ENCODE results near the gene UFD1.

UFD1 gene

DNA sequence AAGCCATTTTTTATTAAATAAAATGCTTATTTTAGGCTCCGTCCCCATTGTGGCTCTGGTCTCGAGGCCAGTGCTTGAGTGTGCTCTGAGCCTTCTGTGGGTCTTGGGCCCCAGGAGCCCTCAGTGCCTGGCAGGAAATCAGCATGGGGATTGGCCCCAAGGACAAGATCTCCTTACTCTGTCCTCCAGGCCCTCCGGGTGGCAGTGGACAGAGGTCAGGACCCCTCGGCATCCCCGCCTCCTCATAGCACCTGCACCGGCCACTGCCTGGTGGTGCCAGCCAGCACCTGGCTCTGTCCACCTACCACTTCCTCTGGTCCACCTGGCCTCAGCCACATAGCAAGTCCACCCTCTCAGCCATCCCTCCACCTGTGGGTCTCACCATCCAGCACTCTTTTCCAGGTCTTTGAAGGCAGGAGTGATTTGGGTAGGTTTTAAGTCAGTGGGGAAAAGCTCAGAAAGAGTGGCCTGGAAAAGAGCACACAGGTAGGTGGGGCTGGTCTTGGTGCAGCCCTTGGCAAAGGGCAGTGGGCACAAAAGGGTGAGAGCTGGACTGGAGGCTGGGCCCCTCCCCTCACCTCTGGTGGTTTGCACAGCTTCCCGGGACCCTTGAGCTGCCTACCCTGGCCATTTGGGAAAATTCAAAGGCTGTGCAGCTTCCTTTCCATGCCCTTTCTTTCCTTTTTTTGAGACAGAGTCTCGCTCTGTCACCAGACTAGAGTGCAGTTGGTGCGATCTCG lies 41.7 kb upstream of the UFD1 start:
- Mint-ChIP-seq H3K27me3 (peaks cover 38% of the 10 kb centered on the region), H3K27ac (no peak overlapping the region), H3K9me3 (no peaks in the 10 kb centered on the region), H3K36me3 (ENCODE audit: low read depth) (no peaks in the 10 kb centered on the region), H3K4me3 (no peak overlapping the region), H3K4me1 (ENCODE audit: low read depth) (peaks cover 12% of the 10 kb centered on the region)
- intact Hi-C loops (cut with micrococcal nuclease), result no loop called here

DNA sequence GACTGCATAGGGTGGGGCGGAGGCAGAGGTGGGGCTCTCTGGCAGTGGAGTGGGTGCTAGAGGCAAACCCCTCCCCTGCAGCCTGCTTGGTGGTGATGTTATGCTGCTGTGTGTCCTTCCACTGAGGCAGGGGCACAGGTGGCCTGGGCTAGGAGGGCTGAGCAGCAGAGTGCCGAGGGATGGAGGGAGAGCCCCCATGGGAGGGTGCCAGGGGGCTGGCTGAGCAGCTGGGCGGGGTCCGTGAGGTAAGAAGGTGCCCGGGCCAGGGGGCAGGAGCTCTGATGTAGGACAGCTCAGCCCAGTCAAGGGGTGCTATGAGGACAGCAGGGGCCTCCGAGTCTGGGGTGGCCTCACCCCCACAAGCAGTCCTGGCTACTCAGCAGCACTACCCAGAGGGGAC lies 41.0 kb upstream of the UFD1 start:
- no peaks in the 10 kb centered on the region for H3K9me3 Mint-ChIP-seq
- intact Hi-C loops (cut with micrococcal nuclease), result no loop called here
- H3K4me3 Mint-ChIP-seq, result no peak overlapping the region
- H3K36me3 Mint-ChIP-seq (ENCODE audit: low read depth), result no peaks in the 10 kb centered on the region
- no peak overlapping the region for H3K27ac Mint-ChIP-seq
- H3K27me3 Mint-ChIP-seq, result peaks cover 30% of the 10 kb centered on the region
- H3K4me1 Mint-ChIP-seq (ENCODE audit: low read depth), result peaks cover 12% of the 10 kb centered on the region

DNA sequence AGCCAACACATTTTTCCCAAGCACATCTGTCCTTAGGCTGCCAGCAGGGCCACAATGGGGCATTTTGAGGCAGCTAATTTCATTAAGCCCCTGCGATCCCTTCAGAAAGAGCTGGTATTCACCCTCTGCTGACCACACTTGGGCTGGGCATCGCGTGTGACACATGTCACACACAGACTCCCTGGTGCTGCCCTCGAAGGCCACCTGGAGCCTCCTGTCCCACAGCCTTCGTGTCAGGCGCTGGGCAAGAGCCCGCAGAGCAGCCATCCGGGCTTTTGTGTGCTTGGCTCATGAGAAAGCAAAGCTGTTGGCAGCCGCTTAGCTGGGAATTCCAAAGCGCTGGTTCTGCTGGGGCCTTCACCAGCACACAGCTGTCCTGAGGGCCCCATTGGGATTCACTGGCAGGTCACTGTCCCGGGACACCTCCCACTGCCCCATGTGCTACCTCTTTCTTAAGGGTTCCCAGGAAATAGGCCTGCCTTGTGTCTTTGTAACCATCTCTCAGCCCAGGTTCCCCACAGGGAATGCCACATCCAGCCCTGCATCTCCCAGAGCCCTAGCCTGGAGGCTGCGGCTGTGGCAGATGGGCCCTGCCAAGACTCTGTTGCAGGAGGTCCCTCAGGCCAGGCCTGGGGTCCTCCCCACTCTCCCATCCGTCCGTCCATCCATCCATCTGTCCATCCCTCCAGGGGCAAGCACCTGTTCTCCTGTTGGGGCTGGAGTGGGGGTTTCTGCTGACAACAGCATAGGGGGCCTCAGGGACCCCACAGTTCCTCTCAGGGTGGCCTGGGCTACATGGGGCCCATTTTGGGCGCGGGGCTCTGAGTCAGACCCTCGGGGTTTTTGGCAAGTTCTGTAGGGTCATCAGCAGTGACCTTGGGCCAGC lies 40.3 kb upstream of the UFD1 start:
- Mint-ChIP-seq H3K27me3 (peaks cover 23% of the 10 kb centered on the region), H3K4me3 (no peak overlapping the region), H3K36me3 (ENCODE audit: low read depth) (no peaks in the 10 kb centered on the region), H3K9me3 (no peaks in the 10 kb centered on the region), H3K4me1 (ENCODE audit: low read depth) (peaks cover 6% of the 10 kb centered on the region), H3K27ac (no peak overlapping the region)
- intact Hi-C loops (cut with micrococcal nuclease), result no loop called here

DNA sequence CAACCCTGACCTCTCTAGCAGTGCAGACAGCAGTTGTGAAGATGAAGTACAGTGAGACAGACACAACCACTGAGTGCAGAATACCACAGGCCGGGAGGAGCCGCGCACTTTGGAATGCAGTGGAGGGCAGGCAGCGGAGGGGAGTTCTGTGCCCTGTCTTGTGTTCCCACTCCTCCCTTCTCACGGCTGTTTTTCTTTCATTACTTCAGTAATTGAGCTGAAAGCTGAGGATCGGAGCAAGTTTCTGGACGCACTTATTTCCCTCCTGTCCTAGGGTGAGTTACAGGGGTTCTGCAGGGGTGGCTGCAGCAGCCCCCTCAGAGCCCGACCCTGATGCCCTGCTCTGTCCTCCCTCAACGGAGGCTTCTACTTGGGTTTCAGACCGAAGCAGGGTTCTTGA lies 39.6 kb upstream of the UFD1 start:
- Mint-ChIP-seq H3K4me1 (ENCODE audit: low read depth) (peaks cover 6% of the 10 kb centered on the region), H3K4me3 (no peak overlapping the region), H3K36me3 (ENCODE audit: low read depth) (peaks cover 4% of the 10 kb centered on the region), H3K27ac (no peak overlapping the region), H3K27me3 (peaks cover 17% of the 10 kb centered on the region), H3K9me3 (no peaks in the 10 kb centered on the region)
- intact Hi-C loops (cut with micrococcal nuclease), result no loop called here

DNA sequence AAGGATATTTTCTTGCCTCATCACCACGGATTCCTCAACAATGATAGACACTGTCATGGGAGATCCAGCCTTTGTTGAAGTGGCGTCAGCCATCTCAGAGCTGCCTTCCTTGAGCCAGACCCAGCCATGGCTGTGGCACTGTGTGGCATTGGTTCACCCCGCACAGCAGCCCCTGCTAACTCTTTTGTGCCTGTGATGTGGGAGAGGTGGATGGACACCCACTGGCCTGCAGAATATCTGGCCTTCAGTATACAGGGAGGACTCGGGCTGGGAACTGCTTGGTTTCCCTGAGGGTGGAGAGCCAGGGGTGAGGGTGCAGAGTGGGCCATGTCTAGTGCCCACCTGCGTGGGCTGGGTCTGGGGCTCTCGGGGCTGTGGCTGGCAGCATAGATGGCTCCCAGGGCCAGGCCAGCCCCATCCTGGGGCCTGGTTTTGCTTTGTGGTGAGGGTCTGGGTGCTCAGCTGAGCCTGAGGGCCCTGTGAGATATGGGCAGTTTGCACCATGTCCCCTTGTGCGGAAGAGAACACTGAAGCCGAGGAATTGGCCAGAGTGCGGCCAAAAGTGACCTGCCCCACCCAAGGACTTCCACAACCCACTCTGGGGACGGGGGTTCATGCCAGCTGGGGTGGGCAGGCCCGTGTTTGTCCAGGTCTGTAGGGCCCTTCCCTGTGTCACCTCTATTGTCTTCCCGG lies 39.1 kb upstream of the UFD1 start:
- Mint-ChIP-seq H3K9me3 (no peaks in the 10 kb centered on the region), H3K4me3 (no peak overlapping the region), H3K36me3 (ENCODE audit: low read depth) (peaks cover 6% of the 10 kb centered on the region), H3K4me1 (ENCODE audit: low read depth) (peaks cover 6% of the 10 kb centered on the region), H3K27ac (no peak overlapping the region), H3K27me3 (peaks cover 11% of the 10 kb centered on the region)
- intact Hi-C loops (cut with micrococcal nuclease), result no loop called here

DNA sequence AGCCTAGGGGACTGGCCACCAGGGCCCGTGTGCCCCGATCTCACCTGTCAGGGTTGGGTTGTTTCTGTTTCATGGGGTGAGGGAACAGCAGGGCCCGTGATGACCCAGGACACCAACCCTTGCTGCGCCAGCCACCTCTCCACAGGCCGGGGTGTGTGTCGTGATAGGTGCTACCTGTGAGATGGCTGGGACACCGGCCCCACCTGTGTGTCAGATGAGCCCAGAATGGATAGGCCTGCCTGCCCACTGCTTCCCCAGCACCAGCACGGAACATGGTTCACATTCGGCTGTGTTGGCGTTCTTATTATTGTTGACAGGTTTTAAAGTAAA lies 38.1 kb upstream of the UFD1 start:
- Mint-ChIP-seq H3K4me3 (no peak overlapping the region), H3K27me3 (peaks cover 4% of the 10 kb centered on the region), H3K9me3 (no peaks in the 10 kb centered on the region), H3K4me1 (ENCODE audit: low read depth) (no peaks in the 10 kb centered on the region), H3K36me3 (ENCODE audit: low read depth) (peaks cover 6% of the 10 kb centered on the region), H3K27ac (no peak overlapping the region)
- intact Hi-C loops (cut with micrococcal nuclease), result no loop called here

DNA sequence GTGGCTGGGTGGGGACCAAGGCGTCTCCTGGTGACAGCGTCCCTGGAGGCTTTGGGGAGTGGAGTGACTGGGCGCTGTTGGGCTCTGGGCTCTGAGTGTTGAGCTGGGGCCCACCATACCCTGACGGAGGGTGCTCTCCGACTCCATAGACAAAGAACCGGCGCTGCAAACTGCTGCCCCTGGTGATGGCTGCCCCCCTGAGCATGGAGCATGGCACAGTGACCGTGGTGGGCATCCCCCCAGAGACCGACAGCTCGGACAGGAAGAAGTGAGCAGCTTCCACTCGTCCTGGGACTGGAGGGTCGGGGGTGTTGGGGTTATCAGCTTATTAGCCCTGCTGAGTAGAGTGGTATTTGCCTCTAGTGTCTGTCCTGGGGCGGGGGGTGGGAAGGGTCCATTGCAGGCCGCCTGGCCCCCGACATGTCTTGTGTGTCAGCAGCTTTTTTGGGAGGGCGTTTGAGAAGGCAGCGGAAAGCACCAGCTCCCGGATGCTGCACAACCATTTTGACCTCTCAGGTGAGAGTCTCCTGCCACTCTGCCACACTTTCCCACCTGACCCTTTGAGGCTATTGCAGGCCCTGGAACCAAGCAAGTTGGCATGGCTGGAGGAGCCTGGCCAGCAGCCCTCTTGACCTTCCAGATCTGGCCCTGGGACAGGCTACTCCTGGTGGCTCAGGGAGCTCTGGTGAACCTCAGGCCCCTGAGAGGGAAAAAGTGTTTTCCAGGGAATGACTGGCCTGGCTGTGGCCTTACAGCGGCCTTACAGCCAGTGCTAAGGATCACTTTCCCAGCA lies 37.6 kb upstream of the UFD1 start:
- Mint-ChIP-seq H3K9me3 (no peaks in the 10 kb centered on the region), H3K27me3 (no peaks in the 10 kb centered on the region), H3K27ac (no peak overlapping the region), H3K4me1 (ENCODE audit: low read depth) (no peaks in the 10 kb centered on the region), H3K4me3 (no peak overlapping the region), H3K36me3 (ENCODE audit: low read depth) (peaks cover 6% of the 10 kb centered on the region)
- intact Hi-C loops (cut with micrococcal nuclease), result no loop called here

DNA sequence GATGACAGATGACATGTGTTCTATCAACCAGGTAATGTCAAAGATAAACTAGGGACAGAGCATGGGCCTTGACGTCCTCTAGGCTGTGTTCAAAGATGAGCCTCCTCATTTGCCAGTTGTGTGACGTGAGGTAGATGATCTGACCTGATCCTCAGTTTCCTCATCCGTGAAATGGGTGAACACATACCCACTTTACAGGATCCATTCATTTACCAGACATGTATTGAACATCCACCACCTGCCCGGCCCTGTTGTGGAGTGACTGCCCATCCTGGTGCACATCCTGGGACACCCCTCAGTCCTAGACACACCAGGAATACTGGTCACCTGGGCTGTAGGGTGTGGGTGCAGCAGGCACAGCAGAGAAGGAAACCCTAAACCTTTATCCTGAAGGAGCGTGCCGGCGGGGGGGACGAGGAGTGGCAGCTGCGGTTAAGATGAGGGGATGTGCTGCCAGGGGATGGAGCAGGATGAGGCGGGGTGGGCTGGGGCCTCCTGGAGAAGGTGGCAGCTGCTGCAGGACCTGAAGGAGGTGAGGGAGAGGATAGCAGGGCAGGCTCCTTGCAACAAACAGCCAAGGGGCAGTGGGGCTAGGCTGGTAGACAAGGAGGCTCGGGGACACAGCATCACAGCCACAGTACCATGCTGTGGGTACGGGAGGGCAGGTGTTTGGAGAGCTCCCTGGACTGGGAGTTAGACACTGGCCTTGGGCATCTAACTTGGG lies 36.8 kb upstream of the UFD1 start:
- Mint-ChIP-seq H3K27ac (no peak overlapping the region), H3K4me1 (ENCODE audit: low read depth) (no peaks in the 10 kb centered on the region), H3K4me3 (no peak overlapping the region), H3K9me3 (no peaks in the 10 kb centered on the region), H3K36me3 (ENCODE audit: low read depth) (peaks cover 6% of the 10 kb centered on the region), H3K27me3 (no peaks in the 10 kb centered on the region)
- intact Hi-C loops (cut with micrococcal nuclease), result no loop called here

DNA sequence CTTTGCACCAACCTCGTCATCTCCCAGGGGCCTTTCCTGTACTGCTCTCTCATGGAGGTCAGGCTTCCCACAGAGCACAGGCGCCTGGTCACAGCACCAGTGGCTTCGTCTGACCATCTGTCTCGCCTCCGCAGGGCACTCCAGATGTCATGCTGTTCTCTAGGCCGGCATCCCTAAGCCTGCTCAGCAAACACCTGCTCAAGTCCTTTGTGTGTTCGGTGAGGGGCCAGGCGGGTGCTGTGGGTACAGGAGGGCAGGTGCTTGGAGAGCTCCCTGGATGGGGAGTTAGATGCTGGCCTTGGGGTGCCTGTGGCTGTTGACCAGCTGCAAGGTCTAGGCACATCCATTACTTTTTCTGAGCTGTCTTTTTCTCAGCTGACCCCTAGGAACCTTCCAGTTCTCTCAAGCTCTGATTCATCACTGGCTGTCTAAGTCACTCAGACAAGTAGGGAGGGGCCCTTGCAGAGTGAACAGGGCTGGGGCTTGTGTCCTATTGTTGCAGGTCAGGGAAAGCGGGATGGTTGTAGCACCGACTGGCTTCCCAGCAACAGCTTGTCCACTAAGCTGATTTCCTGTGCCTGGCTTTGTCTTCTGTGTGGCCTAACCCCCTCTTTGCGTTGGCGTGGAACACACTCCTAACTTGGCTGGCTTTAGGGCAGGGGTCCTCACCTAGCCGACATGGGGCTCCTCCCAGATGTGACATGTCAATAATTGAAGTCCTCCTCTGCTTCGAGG lies 36.0 kb upstream of the UFD1 start:
- H3K4me3 Mint-ChIP-seq, result no peak overlapping the region
- no peaks in the 10 kb centered on the region for H3K4me1 Mint-ChIP-seq (ENCODE audit: low read depth)
- no peaks in the 10 kb centered on the region for H3K9me3 Mint-ChIP-seq
- no peak overlapping the region for H3K27ac Mint-ChIP-seq
- peaks cover 6% of the 10 kb centered on the region for H3K36me3 Mint-ChIP-seq (ENCODE audit: low read depth)
- intact Hi-C loops (cut with micrococcal nuclease), result no loop called here
- H3K27me3 Mint-ChIP-seq, result no peaks in the 10 kb centered on the region

DNA sequence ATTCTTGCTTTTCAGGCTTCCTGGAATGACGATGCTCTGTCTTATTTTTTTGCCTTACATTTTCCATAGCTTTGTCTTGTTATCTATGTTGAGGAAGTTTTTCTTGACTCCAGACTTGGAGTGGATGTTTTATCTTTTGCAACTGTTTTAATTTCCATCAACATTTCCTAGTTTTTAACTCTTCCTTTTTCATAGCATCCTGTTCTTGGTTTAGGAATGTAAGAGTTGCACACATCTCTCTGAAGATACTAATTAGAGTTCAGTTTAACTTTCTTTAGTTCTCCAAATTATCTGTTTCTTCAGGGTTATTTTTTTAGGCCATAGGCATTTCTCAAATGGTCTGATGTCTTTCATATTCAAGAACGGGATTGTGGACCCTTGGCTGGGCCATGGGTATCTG lies 34.8 kb upstream of the UFD1 start:
- peaks cover 6% of the 10 kb centered on the region for H3K36me3 Mint-ChIP-seq (ENCODE audit: low read depth)
- H3K4me3 Mint-ChIP-seq, result no peak overlapping the region
- no peak overlapping the region for H3K27ac Mint-ChIP-seq
- H3K4me1 Mint-ChIP-seq (ENCODE audit: low read depth), result no peaks in the 10 kb centered on the region
- H3K9me3 Mint-ChIP-seq, result no peaks in the 10 kb centered on the region
- no peaks in the 10 kb centered on the region for H3K27me3 Mint-ChIP-seq
- intact Hi-C loops (cut with micrococcal nuclease), result no loop called here

DNA sequence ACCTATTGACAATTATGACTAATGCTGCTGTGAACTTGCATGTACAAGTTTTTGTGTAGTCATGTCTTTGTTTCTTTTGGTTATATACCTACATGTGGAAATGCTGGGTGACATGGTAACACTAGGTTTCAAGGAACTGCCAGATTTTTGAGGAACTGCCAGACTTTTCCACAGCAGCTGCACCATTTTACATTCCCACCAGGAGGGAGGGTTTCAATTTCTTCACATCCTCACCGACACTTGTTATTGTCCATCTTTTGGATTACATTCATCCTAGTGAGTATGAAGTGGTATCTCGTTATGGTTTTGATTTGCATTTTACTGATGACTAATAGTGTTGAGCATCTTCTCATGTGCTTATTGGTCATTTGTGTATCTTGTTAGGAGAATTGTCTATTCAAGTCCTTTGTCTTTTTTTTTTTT lies 31.9 kb upstream of the UFD1 start:
- H3K27ac Mint-ChIP-seq, result no peak overlapping the region
- intact Hi-C loops (cut with micrococcal nuclease), result no loop called here
- no peaks in the 10 kb centered on the region for H3K27me3 Mint-ChIP-seq
- no peaks in the 10 kb centered on the region for H3K9me3 Mint-ChIP-seq
- peaks cover 6% of the 10 kb centered on the region for H3K36me3 Mint-ChIP-seq (ENCODE audit: low read depth)
- H3K4me3 Mint-ChIP-seq, result no peak overlapping the region
- H3K4me1 Mint-ChIP-seq (ENCODE audit: low read depth), result no peaks in the 10 kb centered on the region

DNA sequence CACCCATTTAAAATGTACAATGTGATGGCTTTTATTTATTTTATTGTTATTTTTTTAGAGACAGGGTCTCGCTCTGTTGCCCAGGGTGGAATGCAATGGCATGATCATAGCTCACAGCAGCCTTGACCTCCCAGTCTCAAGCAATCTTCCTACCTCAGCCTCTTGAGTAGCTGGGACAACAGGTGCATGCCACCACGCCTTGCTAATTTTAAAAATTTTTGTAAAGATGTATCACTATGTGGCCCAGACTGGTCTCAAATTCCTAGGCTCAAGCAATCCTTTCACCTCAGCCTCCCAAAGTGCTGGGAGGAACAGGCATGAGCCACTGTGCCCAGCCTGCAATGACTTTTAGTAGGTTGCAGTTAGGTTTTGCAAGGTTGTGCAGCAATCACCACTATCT lies 30.9 kb upstream of the UFD1 start:
- Mint-ChIP-seq H3K4me3 (no peak overlapping the region), H3K27ac (no peak overlapping the region), H3K36me3 (ENCODE audit: low read depth) (peaks cover 6% of the 10 kb centered on the region), H3K4me1 (ENCODE audit: low read depth) (no peaks in the 10 kb centered on the region), H3K27me3 (no peaks in the 10 kb centered on the region), H3K9me3 (no peaks in the 10 kb centered on the region)
- intact Hi-C loops (cut with micrococcal nuclease), result no loop called here

DNA sequence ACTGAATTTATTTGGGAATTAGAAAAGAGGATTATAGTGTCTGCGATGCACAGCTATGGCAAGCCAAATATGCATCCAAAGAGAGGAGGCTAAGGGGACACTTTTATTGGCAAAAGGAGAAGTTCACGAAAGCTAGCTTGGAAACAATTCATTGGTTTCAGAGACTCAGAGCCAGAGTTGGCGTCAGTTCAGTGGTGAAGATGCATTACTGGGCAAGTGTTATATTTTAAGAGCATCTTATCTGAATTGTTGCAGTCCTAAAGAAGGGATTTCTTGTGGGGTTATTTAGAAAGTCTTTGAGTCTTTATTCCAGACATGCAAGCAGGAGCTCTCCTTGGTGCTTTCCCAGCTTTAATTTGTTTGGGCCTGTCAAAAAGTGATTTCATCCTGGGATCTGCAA lies 30.2 kb upstream of the UFD1 start:
- peaks cover 6% of the 10 kb centered on the region for H3K36me3 Mint-ChIP-seq (ENCODE audit: low read depth)
- no peak overlapping the region for H3K27ac Mint-ChIP-seq
- no peaks in the 10 kb centered on the region for H3K9me3 Mint-ChIP-seq
- no peak overlapping the region for H3K4me3 Mint-ChIP-seq
- H3K27me3 Mint-ChIP-seq, result no peaks in the 10 kb centered on the region
- H3K4me1 Mint-ChIP-seq (ENCODE audit: low read depth), result no peaks in the 10 kb centered on the region
- intact Hi-C loops (cut with micrococcal nuclease), result no loop called here
